AG09319 (cell line): Measurements from ENCODE around the gene SLBP.

Experiments
- DNase-seq: peaks from one replicate; pipeline ENCODE4 v3.0.0-alpha.2; 2010; ENCODE audit warnings: low read depth; ENCODE audit errors: extremely low read depth
- TF ChIP-seq, protein P1 (sequence below): IDR thresholded peaks from 2 replicates; pipeline ENCODE4 v1.5.1; 2011; ENCODE audit warnings: low read depth, mild to moderate bottlenecking, inconsistent platforms, low read length, moderate library complexity

Gene SLBP

DNA sequence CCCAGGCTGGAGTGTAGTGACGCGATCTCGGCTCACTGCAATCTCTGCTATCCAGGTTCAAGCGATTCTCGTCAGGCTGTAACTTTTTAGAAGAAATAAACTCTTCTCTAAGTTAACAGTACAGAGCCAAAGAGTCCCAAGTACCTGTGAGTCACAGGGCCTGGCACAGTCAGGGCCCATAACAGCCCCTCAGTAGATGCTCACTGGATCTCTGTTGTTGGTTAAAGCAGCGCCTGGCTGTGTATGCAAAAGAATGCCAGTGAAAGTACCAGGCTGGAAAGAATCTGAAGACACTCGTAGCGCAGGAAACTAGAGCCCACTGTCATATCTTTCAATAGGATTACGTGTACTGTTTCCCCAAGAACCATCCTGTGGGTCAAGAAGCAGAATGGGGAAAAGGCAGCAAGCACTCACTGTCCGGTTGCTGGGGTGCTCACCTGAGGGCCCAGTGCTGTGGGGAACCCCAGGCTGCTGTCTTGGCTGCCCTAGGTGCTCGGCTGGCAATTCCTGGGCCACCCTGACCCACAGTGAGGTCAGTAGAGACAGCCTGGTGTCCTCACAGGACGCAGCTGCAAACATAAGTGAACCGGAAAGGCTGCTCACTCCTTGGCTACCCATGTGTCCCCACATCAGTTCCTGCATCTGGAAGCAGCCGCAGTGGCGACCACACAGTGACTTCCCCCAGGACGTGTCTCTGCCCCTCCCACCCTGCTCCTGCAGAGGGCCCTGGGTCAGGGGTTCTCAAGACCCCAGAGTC, 3.1 kb upstream of the SLBP start:
- no peak for DNase-seq
- TF ChIP-seq, protein P1, sequence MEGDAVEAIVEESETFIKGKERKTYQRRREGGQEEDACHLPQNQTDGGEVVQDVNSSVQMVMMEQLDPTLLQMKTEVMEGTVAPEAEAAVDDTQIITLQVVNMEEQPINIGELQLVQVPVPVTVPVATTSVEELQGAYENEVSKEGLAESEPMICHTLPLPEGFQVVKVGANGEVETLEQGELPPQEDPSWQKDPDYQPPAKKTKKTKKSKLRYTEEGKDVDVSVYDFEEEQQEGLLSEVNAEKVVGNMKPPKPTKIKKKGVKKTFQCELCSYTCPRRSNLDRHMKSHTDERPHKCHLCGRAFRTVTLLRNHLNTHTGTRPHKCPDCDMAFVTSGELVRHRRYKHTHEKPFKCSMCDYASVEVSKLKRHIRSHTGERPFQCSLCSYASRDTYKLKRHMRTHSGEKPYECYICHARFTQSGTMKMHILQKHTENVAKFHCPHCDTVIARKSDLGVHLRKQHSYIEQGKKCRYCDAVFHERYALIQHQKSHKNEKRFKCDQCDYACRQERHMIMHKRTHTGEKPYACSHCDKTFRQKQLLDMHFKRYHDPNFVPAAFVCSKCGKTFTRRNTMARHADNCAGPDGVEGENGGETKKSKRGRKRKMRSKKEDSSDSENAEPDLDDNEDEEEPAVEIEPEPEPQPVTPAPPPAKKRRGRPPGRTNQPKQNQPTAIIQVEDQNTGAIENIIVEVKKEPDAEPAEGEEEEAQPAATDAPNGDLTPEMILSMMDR: no peak

DNA sequence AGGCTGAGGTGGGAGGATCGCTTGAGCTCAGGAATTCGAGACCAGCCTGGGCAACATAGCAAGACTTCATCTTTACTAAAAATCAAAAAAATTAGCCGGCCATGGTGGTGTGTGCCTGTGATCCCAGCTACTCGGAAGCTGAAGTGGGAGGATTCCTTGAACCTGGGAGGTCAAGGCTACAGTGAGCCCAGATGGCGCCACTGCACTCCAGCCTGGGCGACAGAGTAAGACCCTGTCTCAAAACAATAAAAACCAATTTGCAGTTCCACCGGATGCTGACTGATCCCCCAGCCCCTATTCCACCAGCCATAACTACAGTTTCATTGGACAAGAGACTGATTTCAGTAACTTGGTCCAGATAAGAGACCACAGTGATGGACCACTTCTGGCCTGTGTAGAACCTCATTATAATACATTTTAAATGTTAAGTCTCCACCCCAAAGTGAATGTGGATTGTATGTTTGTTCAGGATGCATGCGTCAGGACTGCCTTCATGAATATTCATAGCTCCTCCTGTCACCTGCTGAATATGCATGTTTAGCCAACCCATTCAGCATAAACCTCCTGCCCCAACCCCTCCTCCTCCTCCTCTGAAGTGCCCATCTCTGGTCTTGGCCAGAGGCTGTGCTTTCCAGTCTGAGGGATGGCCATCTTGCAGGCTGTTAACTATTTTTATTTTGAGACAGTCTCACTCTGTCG, 2.3 kb upstream of the SLBP start:
- DNase-seq: no peak
- TF ChIP-seq, protein P1: no peak

DNA sequence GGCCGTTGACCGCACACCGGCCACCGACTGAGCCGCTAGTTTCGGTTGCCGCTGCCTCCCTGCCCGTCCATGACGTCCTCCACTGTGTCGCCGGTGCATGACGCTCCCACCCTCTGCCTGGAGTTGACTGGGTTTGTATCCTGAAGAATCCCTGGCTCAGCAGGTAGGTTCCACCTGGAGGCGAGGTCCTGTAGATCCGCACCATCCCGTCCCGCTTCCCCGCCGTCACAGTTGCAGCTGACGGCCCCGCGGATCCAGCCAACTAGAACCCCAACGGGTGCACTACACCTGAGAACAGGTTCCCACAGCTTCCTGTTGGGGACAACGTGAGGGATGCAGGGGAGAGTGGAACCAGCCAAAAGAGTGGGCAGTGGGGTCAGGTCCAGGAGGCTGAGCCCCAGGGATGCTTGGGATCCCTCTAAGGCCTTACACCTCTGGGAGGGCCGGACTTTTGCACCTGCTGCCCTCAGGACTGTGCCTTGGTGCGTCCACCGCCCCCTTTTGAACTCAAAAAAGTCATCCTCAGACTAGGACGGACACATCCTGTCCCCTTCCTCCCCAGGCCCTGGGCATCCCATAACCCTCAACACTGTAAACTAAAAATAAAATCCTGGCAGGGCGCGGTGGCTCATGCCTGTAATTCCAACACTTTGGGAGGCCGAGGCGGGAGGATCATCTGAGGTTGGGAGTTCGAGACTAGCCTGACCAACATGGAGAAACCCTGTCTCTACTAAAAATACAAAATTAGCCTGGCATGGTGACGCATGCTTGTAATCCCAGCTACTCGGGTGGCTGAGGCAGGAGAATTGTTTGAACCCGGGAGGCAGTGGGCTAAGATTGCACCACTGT, 1.1 kb upstream of the SLBP start:
- no peak for DNase-seq
- TF ChIP-seq, protein P1: no peak

DNA sequence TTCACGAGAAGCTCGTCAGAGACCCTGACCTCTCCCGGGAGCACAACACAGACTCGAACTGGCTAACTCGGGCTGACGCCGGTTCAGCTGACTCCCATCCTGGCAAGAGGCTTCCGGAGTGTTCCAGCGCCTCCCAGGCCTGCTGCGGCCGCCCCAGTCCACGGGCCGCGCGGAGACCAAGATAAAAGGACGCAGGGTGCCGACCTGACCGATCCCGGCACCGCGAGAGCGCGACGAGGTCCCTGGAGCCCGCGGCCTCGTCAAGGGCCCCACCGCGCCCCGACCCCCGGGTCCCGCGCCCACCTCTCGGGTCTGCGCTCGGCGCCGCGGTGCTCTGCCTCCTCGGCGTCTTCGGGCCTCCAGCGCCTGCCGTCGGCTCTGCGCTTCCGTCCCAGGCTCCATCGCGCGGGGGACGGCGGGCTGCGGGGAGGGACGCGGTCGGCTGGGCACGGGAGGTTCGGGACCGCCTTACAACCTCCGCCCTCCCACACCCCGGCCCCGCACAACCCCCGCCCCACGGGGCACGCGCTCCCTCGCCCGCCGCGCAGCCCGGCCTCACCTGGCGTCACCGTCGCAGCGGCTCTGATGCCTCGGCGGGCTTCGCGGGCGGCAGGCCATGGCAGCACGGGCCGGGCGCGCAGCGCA, 426 bp downstream of the SLBP start:
- no peak for DNase-seq
- TF ChIP-seq, protein P1: no peak

DNA sequence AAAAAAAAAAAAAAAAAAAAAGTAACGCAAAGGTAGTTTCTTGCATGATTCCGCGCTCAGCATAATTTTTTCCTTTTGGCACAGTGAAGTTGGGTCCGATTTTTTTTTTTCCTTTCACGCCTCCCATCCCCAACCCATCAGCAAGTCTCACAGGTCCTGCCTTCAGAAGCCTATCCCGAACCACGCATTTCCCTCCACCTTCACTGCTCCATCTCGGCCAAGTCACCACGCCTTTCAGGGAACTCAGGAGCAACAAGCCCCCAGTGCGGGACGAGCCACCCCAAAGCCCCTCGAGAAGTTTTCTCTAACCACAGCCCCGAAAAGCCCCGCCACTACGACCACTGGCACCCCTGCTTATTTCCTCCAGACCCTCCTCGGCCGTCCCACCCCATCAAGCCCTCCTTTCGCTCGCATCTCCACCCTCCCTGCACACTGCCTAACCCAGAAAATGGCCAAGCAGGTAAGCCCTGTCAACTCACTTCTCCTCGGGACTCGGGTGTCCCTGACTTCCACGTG, 1.0 kb downstream of the SLBP start:
- TF ChIP-seq, protein P1: no peak
- DNase-seq: no peak

DNA sequence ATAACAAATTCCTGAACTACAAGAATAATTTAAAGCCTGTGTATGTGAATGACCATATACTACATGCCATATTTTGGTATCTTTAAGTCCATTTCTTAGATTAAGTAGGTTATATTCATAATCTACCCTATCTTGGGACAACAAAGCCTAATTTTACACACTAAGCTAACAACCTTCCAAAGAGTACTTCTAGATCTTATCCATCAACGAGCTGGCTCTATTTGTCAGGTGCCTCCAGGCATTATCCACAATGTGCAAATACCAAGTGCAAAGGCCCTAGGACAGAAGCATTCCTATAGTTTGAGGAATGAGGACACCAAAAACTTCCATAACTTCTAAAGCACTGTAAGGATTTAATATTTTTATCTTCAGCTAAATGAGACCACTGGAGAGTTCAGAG, 3.5 kb downstream of the SLBP start:
- no peak for DNase-seq

More for the DNA sequence above, 3.5 kb downstream of the SLBP start:
- TF ChIP-seq, protein P1: no peak
